HG02938 (cell line): ENCODE results near the gene DISP3.

Source experiments
- ATAC-seq: cut with Tn5 transposase; IDR thresholded peaks from one replicate; pipeline ENCODE4 v1.9.1; 2021; ENCODE audit warnings: mild to moderate bottlenecking, moderate library complexity; ENCODE audit not compliant: unreplicated experiment

DISP3 gene

DNA sequence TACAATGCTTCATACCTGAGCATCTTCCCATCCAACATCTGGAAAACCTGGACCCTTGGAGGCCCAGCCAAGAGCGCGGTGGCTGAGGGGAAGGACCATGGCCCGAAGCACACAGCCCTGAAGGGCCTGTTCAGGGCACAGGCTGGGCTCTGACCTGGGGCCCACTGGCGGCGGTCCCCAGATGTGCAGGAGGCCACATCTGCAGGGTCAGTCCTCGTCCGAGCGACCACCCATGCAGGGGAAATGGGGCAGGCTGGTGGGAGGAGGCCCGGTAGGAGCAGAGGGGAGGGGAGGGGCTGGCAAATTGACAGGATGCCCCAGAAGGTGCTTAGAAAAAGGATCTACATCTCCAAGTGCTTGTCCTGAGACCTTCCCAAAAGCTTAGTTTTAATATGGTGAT lies 59.9 kb downstream of the DISP3 start:
- no peak for ATAC-seq

DNA sequence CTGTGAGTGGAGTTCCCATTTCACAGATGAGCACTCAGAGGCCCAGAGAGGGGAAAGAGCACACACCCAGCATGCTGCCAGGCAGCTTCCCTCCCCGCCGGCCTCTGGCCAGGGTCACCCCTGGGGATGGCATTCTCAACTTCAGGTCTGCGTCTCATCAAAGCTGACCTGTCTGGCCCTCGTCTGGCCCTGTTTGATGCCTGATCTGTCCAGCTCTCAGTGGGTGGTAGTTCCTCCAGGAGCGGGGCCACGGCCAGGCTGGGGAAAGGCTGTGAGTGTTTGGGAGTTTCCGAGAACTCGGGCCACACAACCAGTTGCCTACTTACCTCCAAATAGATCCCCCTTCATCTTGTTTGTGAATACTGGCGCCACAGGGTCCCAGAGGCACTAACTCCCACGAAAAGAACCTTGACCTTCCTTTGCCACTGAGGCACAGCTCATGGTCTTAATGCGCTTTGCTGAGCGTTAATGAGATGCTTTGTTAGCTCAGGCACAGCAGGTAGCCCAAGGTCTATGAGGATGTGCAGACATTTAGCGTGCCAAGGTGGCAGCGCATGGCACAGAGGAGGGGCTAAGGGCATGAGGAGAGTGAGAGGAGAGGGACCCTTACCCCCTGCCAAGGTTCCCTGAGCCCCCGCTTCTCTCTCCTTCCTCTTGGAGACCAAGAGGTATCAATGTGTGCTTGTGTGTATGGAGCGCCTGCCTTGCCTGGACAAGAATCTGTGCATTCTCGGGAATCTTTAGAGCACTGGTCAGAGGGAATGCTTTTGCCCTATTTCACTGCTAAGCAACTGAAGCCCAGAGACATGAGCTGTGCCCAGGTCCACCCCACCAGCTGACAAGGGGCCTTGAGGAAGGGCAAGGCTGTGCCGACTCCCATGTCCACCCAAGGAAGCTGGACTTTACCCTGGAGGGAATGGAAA lies 61.2 kb downstream of the DISP3 start:
- ATAC-seq = no peak

DNA sequence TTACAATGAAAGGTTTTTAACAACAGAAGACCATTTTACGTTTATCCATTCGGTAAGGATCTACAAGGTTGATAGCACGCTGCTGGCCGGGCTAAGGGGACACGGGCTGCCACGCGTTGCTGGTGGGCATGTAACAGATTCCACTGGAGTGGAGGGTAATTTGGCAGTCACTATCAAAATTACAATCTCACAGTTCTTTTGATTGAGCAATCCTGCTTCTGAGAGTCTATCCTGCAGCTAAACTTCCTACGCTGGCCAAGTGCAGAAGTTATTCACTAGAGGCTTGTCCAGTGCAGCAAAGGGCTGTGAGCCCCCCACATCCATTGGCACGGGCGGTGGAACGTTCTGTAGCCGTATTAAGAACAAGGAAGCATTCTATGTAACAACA lies 61.8 kb downstream of the DISP3 start:
- ATAC-seq = no peak

DNA sequence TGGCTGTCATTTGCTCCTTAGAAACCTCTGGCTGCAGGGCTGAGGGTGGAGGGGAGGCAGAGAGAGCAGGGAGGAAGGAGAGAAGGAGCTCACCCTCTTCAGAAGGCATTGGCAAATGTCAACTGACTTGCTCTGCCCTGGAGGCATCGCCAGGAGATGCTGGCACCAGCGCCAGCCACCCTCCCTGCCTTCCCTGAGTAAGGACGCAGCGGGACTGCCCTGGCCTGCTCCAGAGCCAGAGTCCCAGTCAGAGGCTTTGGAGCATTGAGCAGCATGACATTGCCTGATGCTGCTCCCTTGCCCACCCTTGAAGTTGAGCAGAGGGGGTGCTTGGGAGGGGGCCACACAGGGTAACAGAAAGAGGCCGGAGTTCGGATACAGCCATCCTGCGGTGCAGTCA lies 62.3 kb downstream of the DISP3 start:
- ATAC-seq = no peak

DNA sequence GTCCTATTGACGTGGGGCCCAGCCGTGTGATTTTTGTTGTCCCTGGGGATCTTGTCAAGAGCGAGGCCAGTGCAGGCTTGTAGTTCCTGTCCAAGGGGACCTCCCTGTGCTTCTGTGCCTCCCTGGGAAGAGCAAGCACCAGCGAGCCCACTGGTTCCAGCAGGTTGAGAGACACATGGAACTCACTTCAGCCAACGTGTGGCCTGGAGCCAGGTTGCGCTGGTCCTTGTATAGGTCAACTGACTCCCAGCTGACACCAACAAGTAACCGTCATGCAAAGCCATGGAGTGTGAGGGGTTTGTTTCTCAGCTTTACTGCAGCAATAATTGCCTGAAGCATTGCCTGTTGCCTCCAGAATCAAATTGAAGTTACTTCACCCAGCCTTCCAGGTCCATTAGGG lies 63.0 kb downstream of the DISP3 start:
- ATAC-seq = no peak

DNA sequence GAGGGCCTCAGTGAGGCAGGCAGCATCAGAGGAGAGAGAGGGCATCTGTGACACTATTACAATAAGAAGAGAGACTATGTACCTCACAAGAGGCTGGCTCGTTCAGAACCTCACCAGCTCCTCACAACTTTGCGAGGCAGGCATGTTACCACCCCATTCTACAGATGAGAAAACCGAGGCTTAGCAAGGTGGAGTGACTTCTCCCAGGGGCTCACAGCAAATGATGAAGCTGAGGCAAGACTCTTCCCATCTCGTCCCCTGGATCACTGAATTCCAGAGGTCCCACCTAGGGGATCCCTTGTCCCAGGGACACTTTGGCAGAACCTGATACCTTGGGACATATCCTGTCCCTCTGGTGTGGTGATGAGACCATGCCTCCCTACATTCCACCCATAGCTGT lies 64.4 kb downstream of the DISP3 start:
- no peak for ATAC-seq

DNA sequence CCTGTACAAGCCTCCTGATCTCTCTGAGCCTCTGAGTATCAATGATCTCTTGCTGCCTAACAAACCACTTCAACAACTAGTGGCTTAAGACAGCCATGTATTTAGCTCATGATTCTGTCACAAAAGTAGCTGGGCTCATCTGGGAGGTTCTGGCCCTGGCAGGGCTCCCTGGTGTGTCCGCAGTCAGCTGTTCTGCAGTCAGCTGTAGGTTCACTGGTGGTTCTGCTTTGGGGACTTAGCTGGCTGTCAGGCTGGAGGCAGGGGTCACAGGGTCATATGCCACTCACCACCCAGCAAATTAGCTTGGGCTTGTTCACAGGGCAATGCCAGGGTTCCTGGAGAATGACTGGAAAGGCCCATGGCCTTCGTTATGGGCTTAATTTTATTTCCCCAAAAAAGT lies 64.8 kb downstream of the DISP3 start:
- ATAC-seq = no peak

DNA sequence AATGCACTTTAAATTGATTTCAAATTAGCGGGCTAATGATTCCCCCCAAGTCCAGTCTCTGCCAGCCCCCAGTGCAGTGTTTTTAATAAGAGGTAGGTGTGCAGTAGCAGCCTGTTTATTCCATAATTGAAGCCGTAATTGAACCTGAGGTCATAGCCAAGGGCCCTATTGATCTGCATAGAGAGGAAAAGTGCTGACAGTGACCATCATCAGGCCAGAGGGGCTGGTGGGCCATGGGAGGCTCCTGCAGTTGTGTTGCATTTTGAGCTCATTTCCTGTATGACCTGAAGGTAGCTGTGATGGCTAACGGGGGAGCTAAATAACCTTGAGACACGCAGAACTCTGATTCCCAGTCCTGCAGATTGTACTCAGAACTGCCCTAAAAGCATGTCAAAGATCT lies 67.5 kb downstream of the DISP3 start:
- no peak for ATAC-seq

DNA sequence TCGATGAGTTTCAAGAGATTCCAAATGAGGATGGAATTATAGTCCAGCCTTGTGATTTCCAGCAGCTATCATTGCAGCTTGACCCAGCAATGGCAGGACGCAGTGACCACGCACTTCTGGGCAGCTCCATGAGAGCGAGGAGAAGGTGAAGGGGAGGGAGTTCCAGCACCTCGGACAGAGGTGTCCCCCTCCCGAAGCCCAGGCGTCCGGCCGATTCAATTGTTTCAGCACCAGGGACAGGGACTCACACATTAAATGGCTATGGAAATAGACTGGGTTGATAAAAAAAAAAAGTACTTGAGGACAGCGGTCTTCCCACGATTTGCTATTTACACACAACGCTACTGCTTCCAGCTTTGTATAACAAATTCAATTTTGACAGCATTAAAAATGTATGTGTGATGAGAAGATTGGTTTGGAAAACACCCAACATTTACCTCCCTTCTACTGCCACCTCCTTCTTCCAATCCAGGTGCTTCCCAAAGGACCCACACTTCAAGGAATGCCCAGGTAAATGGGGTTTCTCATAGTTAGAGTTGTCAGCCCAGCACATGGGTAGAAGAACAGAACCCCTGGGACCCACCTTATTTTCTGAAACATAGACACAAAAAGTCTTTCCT lies 71.8 kb downstream of the DISP3 start:
- ATAC-seq = no peak

DNA sequence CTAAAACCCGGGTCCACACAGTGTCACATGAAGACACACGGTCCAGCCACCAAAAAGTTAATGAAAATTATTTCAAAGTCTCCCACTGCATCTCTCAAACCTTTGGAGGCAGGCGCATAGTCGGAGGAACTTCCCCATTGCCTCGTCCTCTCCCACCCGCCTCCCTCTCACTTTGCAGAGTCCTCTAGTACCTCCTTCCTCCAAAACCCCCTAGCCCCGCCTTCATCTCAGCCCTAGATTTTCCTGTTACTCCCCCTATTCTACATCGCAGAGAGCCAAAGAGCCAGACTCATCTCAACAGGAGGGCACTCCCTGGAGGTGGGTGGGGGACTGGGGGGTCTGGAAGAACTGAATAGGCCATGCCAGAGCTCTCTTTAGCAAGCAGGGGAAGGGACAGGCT lies 79.3 kb downstream of the DISP3 start:
- no peak for ATAC-seq

DNA sequence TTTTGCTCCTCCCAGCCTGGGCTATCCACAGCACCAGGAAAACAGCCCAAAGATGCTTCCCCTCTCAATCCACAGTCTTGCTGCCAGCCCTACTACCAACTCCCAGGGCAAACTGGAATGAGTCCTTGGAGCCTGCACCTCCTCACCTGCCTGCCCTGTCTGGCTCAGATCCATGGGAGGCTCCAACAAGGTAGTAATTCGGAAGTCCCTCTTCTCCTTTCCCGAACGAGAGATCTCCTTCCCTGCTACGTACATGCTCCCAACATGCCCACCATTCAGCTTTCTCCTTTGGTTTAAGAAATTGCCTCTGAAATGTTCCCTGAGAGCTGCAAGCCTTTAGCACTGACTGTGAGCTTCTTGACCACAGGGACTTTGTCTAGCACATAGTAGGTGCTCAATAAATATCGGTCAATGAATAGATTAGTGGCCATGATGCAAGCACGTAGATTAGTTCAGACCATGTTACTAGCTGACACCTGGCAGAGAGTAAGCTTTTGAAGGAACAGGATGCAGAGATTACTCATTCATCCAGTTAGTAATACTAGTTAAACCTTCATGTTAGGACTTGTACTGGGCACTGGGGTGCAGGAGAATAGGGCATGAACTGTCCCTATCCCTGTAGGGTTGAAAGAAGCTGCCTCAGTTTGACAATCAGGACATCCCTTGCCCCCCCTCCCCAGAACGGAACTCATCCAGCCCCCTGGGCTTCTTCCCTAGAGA lies 80.1 kb downstream of the DISP3 start:
- no peak for ATAC-seq

DNA sequence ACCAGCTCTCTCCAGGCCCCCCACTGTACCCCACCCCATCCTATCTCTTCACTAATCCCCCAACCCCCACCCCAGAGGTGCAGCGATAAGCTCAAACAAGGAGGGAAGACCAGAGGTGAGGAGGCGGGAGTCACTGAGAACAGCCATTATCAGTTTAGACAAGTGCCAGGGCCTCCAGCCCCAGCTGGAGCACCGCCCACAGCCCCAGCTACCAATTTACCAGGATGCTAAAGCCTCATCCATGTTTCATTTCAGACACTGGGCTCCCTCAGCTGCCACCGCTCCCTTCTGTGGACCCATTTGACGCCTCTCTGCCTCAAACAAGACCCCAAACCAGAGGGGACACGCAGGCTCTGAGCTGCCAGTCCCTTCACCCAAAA lies 80.6 kb downstream of the DISP3 start:
- no peak for ATAC-seq

DNA sequence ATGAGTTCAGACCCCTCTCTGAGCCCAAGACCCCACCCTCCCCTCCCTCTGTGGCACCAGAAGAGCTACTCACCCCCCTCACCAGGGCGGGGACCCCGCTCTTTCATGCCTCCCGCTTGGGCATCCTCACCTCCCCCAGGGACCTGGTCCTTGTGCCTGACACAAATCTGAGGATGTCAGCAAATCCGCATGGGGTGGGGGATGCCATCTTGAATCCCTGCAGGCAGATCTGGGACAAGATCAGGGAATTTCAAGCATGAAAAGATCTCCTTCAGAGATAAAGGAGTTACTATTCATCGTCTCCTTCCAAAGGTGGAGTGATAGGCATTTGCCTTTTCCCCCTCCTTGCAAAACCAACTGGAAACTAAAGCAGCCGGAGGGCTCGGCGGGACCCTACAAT lies 81.1 kb downstream of the DISP3 start:
- no peak for ATAC-seq

DNA sequence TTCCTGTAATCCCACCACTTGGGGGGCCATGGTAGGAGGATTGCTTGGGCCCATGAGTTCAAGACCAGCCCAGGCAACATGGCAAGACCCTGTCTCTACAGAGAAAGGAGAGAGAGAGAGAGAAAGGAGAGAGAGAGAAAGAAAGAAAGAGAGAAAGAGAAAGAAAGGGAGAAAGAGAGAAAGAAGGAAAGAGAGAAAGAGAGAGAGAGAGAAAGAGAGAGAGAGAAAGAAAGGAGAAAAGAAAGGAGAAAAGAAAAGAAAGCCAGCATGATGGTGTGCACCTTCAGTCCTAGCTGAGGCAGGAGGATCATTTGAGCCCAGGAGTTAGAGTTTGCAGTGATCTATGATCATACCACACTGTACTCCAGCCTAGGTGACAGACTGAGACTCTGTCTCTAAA lies 82.8 kb downstream of the DISP3 start:
- ATAC-seq = no peak

DNA sequence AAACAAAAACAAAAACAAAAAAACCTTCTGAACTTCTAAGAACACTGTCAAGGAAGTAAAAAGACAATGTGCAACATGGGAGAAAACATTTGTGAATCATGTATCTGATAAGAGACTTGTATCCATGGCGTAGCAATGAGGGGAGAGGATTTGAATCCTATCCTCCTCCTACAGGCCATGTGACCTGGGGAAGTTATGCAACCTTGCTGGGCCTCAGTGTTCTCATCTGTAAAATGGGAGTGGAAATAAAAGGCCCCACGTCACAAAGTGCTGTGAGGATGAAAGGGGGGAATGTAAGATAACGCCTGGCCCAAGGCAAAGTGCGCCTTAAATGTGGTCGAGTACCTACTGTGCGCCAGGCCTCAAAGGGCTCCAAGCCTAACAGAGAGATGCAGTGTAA lies 83.7 kb downstream of the DISP3 start:
- ATAC-seq = no peak

DNA sequence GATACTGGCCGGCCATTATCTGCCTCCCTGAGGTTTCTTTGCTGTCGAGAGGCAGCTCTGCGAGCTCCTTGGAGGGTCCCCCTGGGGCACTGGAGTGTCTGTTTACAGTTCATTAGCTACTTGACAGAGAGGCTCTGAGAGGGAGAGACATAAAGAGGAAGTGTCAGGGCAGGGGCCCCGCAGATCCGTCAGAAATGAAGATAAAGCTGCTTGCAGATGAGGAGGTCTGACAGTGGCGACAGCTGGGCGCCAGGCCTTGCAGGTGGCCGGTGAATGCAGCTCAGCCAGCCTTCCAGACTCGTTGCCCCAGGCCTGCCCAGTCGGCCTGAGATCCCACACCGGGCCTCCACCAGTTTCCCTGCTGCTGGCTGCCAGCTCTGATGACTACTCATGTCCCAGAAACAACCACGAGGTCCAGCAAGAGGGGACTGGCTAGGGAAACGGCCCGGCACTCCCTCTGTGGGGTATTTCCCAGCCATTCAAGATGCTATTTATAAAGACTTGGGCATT lies 84.7 kb downstream of the DISP3 start:
- ATAC-seq = no peak

DNA sequence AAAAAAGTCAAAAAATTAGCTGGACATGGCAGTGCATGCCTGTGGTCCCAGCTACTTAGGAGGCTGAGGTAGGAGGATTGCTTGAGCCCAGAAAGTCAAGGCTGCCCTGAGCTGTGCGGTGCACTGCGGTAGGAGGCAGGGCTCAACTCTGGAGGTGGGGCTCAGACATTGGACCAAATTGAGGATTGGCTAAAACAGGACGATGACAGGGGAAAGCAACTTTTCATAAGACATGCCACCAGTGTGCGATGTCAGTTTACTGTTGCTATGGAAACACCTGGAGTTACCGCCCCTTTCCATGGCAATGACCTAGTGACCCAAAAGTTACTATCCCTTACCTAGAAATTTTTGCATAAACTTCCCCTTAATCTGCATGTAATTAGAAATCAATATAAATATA lies 85.3 kb downstream of the DISP3 start:
- ATAC-seq = no peak

DNA sequence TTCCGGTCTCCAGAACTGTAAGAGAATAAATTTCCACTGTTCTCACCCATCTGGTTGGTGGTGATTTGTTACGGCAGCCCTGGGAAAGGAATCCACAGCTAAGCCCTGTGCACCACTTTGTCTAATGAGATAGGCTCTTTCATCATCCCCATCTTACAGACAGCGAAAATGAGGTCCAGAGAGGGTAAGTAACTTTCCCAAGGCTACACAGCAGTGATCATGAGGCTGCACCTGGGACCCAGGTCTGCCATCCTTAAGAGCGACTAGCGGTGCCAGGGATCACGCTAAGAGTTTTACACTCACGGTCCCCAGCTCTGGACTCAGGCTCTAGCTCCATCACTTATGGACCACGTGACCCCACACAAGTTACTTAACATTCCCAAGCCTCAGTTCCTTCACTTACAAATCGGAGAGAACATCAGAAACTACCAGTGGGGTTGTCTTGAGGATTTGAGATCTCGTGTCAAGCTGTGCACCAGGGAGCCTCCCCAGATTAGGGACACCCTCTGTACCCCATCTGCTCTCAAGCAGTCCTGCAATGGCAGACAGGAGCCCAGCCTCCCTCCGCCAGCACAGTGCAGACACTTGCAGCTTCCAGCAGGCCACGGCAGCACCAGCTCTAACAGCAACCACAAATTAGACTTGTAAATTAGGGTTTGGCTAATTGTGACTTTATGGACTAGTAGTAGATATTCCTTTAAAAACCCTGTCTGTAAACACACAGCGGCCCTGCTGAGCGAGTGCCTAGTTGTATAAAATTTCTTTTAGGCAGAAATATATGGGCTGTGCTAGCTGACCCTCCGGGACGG lies 87.3 kb downstream of the DISP3 start:
- no peak for ATAC-seq

DNA sequence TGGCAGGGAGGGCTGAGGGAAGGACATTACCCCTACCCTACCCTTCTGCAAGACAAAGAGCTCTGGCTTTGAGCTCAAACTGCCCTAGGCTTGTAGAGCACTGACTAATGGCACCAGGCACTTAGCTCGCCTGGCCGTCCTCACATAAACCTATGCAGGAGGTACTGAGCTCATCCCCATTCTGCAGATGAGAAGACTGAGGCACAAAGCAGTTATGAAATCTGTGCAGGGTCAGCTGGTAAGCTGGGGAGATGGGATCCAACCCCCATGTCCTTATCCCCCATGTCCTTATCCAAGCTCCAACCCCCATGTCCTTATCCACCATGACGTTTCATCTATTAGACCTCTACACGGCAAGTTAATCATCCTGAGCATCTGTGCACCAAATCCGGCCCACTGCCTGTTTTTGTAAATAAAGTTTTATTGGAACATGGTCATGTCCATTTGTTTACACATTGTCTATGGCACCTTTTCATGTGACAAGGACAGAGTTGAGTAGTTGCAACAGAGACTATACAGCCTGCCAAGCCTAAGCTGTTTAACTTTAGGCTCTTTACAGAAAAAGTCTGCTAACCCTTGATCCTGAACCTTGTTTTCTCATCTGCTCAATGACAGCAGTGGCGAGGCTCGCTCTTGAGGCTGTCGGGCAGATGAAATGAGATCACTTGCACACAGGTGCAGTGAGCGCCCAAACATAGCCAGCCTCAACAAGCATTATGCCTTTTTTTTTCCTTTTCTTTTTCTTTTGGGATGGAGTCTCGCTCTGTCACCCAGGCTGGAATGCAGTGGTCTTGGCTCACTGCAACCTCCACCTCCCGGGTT lies 88.5 kb downstream of the DISP3 start:
- ATAC-seq = no peak

DNA sequence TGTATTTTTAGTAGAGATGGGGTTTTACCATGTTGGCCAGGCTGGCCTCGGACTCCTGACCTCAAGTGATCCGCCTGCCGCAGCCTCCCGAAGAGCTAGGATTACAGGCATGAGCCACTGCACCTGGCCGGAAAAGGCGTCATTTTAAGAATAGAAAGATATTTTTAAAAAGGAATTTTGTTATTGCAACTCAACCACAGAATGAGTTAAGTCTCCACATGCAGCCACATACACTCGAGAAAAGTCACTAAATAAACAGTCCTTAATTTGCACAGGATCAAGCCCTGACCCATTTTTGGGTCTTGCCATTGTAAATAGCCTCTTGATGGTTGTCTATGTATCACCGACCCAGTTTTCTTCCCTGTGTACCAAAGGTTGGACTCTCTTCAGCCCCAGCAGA lies 89.7 kb downstream of the DISP3 start:
- ATAC-seq = no peak
